Hepatocyte (in vitro differentiated cells): ENCODE data around the gene SH3PXD2A. TPM values are rescaled to one million over a fixed set of nuclear protein-coding genes. Genes with fewer than 3 reads are reported as not detected.

Experiments used
- DNase-seq: peaks from one replicate; pipeline ENCODE4 v3.0.0-alpha.2; 2016; ENCODE audit warnings: low spot score
- H2AFZ ChIP-seq: fragments of 200-600 bp; sonication (generic); 2 replicates; pipeline ENCODE4 v1.6.0; 2016; ENCODE audit warnings: antibody characterized with exemption, mild to moderate bottlenecking
- H3K27ac ChIP-seq: fragments of 200-600 bp; sonication (generic); 2 replicates; pipeline ENCODE4 v1.5.1; 2016; ENCODE audit warnings: mild to moderate bottlenecking
- H3K27me3 ChIP-seq: fragments of 200-600 bp; sonication (generic); 2 replicates; pipeline ENCODE4 v1.6.1; 2016
- H3K36me3 ChIP-seq: fragments of 200-600 bp; sonication (generic); replicated peaks from 2 replicates; pipeline ENCODE4 v1.5.1; 2016; ENCODE audit warnings: low read depth; ENCODE audit not compliant: insufficient read depth
- H3K4me1 ChIP-seq: fragments of 200-600 bp; sonication (generic); 2 replicates; pipeline ENCODE4 v1.5.1; 2016; ENCODE audit warnings: mild to moderate bottlenecking, moderate library complexity; ENCODE audit not compliant: insufficient read depth
- H3K4me2 ChIP-seq: fragments of 200-600 bp; sonication (generic); 2 replicates; pipeline ENCODE4 v1.6.0; 2016
- H3K4me3 ChIP-seq: fragments of 200-600 bp; sonication (generic); 2 replicates; pipeline ENCODE4 v1.5.1; 2016; ENCODE audit warnings: mild to moderate bottlenecking
- H3K79me2 ChIP-seq: fragments of 200-600 bp; sonication (generic); 2 replicates; pipeline ENCODE4 v1.6.0; 2017; ENCODE audit warnings: mild to moderate bottlenecking
- H3K9me2 ChIP-seq: fragments of 200-600 bp; sonication (generic); replicated peaks from 2 replicates; pipeline ENCODE4 v1.6.0; 2017; ENCODE audit warnings: mild to moderate bottlenecking; ENCODE audit not compliant: insufficient read depth
- H3K9me3 ChIP-seq: fragments of 200-600 bp; sonication (generic); 2 replicates; pipeline ENCODE4 v1.5.1; 2016; ENCODE audit warnings: low read depth, mild to moderate bottlenecking
- H4K20me1 ChIP-seq: fragments of 200-600 bp; sonication (generic); 2 replicates; pipeline ENCODE4 v1.6.0; 2016; ENCODE audit warnings: mild to moderate bottlenecking; ENCODE audit not compliant: insufficient read depth, poor library complexity, severe bottlenecking
- CTCF ChIP-seq: fragments of 200-600 bp; sonication (generic); IDR thresholded peaks from 2 replicates; pipeline ENCODE4 v1.5.1; 2016; ENCODE audit warnings: antibody characterized with exemption, mild to moderate bottlenecking; ENCODE audit not compliant: poor library complexity
- EZH2 ChIP-seq: fragments of 200-600 bp; sonication (generic); IDR thresholded peaks from 2 replicates; pipeline ENCODE4 v1.6.1; 2016; ENCODE audit warnings: antibody characterized with exemption, mild to moderate bottlenecking, borderline replicate concordance
- EZH2phosphoT487 ChIP-seq: fragments of 200-600 bp; sonication (generic); IDR thresholded peaks from one replicate; pipeline ENCODE4 v1.6.1; 2018; ENCODE audit warnings: antibody characterized with exemption, mild to moderate bottlenecking, low read depth, moderate library complexity; ENCODE audit not compliant: unreplicated experiment, severe bottlenecking
- WGBS: methylation state at CpG from one replicate; pipeline ENCODE4 v1.1.6; 2016; ENCODE audit warnings: low lambda C conversion rate; ENCODE audit errors: missing lambda C conversion rate; 5-methylcytosine and 5-hydroxymethylcytosine counted together
- polyA plus RNA-seq: library from polyadenylated mRNA; unstranded; fragments of >200 nt; fragmentation: Nextera tagmentation; extraction: Ambion mirVana; gene quantifications from 2 replicates; pipeline ENCODE4 v1.2.1, GENCODE V29; 2016
- total RNA-seq: library from RNA; depleted of rRNA; stranded (reverse); fragments of >200 nt; gene quantifications from 2 replicates; pipeline ENCODE4 v1.2.3, GENCODE V29; 2014

The SH3PXD2A gene
- total and polyA plus RNA-seq, 2 experiments from 2014 or later = 8.4 to 13.6 TPM

GRCh38 chr10:103836273-103836672 is 19.1 kb downstream of the SH3PXD2A start:
- Histone ChIP-seq H3K9me2 (no peaks in the 10 kb centered on the region), H3K27me3 (no peaks in the 10 kb centered on the region), H3K79me2 (peaks cover 81% of the 10 kb centered on the region), H3K9me3 (no peaks in the 10 kb centered on the region), H3K27ac (peak overlapping the region; percentile 80), H2AFZ (no peak overlapping the region), H3K4me3 (no peak overlapping the region), H3K4me1 (peaks cover 70% of the 10 kb centered on the region), H4K20me1 (no peaks in the 10 kb centered on the region), H3K36me3 (no peaks in the 10 kb centered on the region), H3K4me2 (peak overlapping the region; percentile 57)
- WGBS = 72% methylated on average over 1 of the region's 1 CpG
- DNase-seq = no peak
- TF ChIP-seq EZH2phosphoT487 = no peak
- no peak for TF ChIP-seq EZH2
- TF ChIP-seq CTCF = no peak

- no peaks in the 10 kb centered on the region for H3K9me2 ChIP-seq
Measured at GRCh38 chr10:103835096-103836050, 20.0 kb downstream of the SH3PXD2A start.

GRCh38 chr10:103834436-103835095 is 20.8 kb downstream of the SH3PXD2A start:
- no peaks in the 10 kb centered on the region for H4K20me1 ChIP-seq
- no peaks in the 10 kb centered on the region for H3K9me2 ChIP-seq
- H3K36me3 ChIP-seq = no peaks in the 10 kb centered on the region
- no peaks in the 10 kb centered on the region for H3K9me3 ChIP-seq
- no peak overlapping the region for H2AFZ ChIP-seq
- no peaks in the 10 kb centered on the region for H3K27me3 ChIP-seq
- no peak for TF ChIP-seq EZH2
- no peak for TF ChIP-seq EZH2phosphoT487
- TF ChIP-seq CTCF = no peak
- peak overlapping the region; percentile 80 for H3K27ac ChIP-seq
- no peak overlapping the region for H3K4me3 ChIP-seq
- H3K4me2 ChIP-seq = peak overlapping the region; percentile 50
- H3K4me1 ChIP-seq = peaks cover 60% of the 10 kb centered on the region
- DNase-seq = no peak
- peaks cover 67% of the 10 kb centered on the region for H3K79me2 ChIP-seq
- WGBS = 63% methylated on average over 5 of the region's 5 CpGs

More at GRCh38 chr10:103835096-103836050, 20.0 kb downstream of the SH3PXD2A start:
- 66% methylated on average over 20 of the region's 20 CpGs for WGBS
- no peaks in the 10 kb centered on the region for H3K9me3 ChIP-seq
- peaks cover 62% of the 10 kb centered on the region for H3K4me1 ChIP-seq
- TF ChIP-seq EZH2 = no peak
- TF ChIP-seq CTCF = no peak
- TF ChIP-seq EZH2phosphoT487 = no peak
- no peak overlapping the region for H2AFZ ChIP-seq
- no peaks in the 10 kb centered on the region for H3K27me3 ChIP-seq
- H3K79me2 ChIP-seq = peaks cover 75% of the 10 kb centered on the region
- H3K27ac ChIP-seq = peak overlapping the region; percentile 80
- H4K20me1 ChIP-seq = no peaks in the 10 kb centered on the region
- no peak overlapping the region for H3K4me3 ChIP-seq
- H3K36me3 ChIP-seq = no peaks in the 10 kb centered on the region
- H3K4me2 ChIP-seq = peak overlapping the region; percentile 50
- peak; percentile 66 for DNase-seq
